GM23338 (cell line): ENCODE results near the gene ZNF385C. TPM values are rescaled to one million over a fixed set of nuclear protein-coding genes. Genes with fewer than 3 reads are reported as not detected.

Experiments
- ATAC-seq: fragments of 200-7000 bp; cut with Tn5 transposase; 3 replicates; pipeline ENCODE4 v1.9.1; 2020
- DNase-seq: peaks from one replicate; pipeline ENCODE4 v3.0.0-alpha.2; 2015; ENCODE audit warnings: low spot score
- H2AFZ ChIP-seq: fragments of 200-600 bp; sonication (generic); 2 replicates; pipeline ENCODE4 v1.8.0; 2016; ENCODE audit warnings: antibody characterized with exemption, mild to moderate bottlenecking, moderate library complexity
- H3F3A ChIP-seq: fragments of 200-600 bp; sonication (generic); replicated peaks from 2 replicates; pipeline ENCODE4 v1.8.0; 2017; ENCODE audit warnings: antibody characterized with exemption, mixed run types, low read depth
- H3K27ac ChIP-seq: fragments of 200-600 bp; sonication (generic); 2 replicates; pipeline ENCODE4 v1.6.1; 2016; ENCODE audit warnings: low read depth
- H3K27me3 ChIP-seq: fragments of 200-600 bp; sonication (generic); 2 replicates; pipeline ENCODE4 v1.8.0; 2016; ENCODE audit warnings: mild to moderate bottlenecking, mixed run types, moderate library complexity; ENCODE audit not compliant: insufficient read depth
- H3K36me3 ChIP-seq: fragments of 200-600 bp; sonication (generic); 2 replicates; pipeline ENCODE4 v1.8.0; 2016; ENCODE audit warnings: mild to moderate bottlenecking; ENCODE audit not compliant: insufficient read depth
- H3K4me1 ChIP-seq: fragments of 200-600 bp; sonication (generic); 2 replicates; pipeline ENCODE4 v1.8.0; 2016; ENCODE audit warnings: mild to moderate bottlenecking, moderate library complexity; ENCODE audit not compliant: insufficient read depth
- H3K4me2 ChIP-seq: fragments of 200-600 bp; sonication (generic); 2 replicates; pipeline ENCODE4 v1.7.1; 2017; ENCODE audit warnings: mixed run types
- H3K4me3 ChIP-seq: fragments of 200-600 bp; sonication (generic); 2 replicates; pipeline ENCODE4 v1.6.1; 2016; ENCODE audit warnings: mixed run types
- H3K79me2 ChIP-seq: fragments of 200-600 bp; sonication (generic); replicated peaks from 2 replicates; pipeline ENCODE4 v1.8.0; 2017; ENCODE audit warnings: mild to moderate bottlenecking; ENCODE audit not compliant: insufficient read depth
- H3K9me2 ChIP-seq: fragments of 200-600 bp; sonication (generic); 2 replicates; pipeline ENCODE4 v1.8.0; 2017; ENCODE audit not compliant: insufficient read depth
- H4K20me1 ChIP-seq: fragments of 200-600 bp; sonication (generic); replicated peaks from 2 replicates; pipeline ENCODE4 v1.8.0; 2017; ENCODE audit warnings: mild to moderate bottlenecking; ENCODE audit not compliant: insufficient read depth
- H3K27ac Mint-ChIP-seq: 2 replicates; pipeline ENCODE4 v1.8.0; 2020; ENCODE audit warnings: inconsistent platforms, mild to moderate bottlenecking, moderate library complexity, mixed read lengths
- H3K27me3 Mint-ChIP-seq: 3 replicates; pipeline ENCODE4 v1.8.0; 2022; ENCODE audit warnings: low read depth, mild to moderate bottlenecking, moderate library complexity, mixed read lengths, inconsistent platforms; ENCODE audit not compliant: insufficient read depth, poor library complexity
- H3K36me3 Mint-ChIP-seq: 3 replicates; pipeline ENCODE4 v1.8.0; 2021; ENCODE audit warnings: low read depth, mild to moderate bottlenecking, inconsistent platforms, moderate library complexity, mixed read lengths
- H3K4me1 Mint-ChIP-seq: 3 replicates; pipeline ENCODE4 v1.8.0; 2020; ENCODE audit warnings: mild to moderate bottlenecking, inconsistent platforms, mixed read lengths
- H3K4me3 Mint-ChIP-seq: 3 replicates; pipeline ENCODE4 v1.8.0; 2021; ENCODE audit warnings: moderate library complexity, mild to moderate bottlenecking, inconsistent platforms, mixed read lengths
- H3K9me3 Mint-ChIP-seq: 3 replicates; pipeline ENCODE4 v1.8.0; 2020; ENCODE audit warnings: moderate library complexity, mild to moderate bottlenecking, inconsistent platforms, mixed read lengths
- CREB1 ChIP-seq: fragments of 250-450 bp; sonication (Bioruptor Pico); IDR thresholded peaks from 2 replicates; pipeline ENCODE4 v1.5.0; 2020; ENCODE audit warnings: low read depth, mild to moderate bottlenecking, moderate library complexity
- EZH2 ChIP-seq: fragments of 200-600 bp; sonication (generic); IDR thresholded peaks from one replicate; pipeline ENCODE4 v1.8.0; 2017; ENCODE audit warnings: antibody characterized with exemption, mild to moderate bottlenecking, low read depth; ENCODE audit not compliant: unreplicated experiment
- EZH2phosphoT487 ChIP-seq: fragments of 200-600 bp; sonication (generic); IDR thresholded peaks from one replicate; pipeline ENCODE4 v1.8.1; 2018; ENCODE audit warnings: antibody characterized with exemption; ENCODE audit not compliant: unreplicated experiment
- JUNB ChIP-seq: IDR thresholded peaks from one replicate; pipeline ENCODE4 v1.6.1; 2016; ENCODE audit warnings: antibody characterized with exemption; ENCODE audit not compliant: unreplicated experiment
- POLR2AphosphoS5 ChIP-seq: IDR thresholded peaks from 2 replicates; pipeline ENCODE4 v1.6.1; 2016; ENCODE audit warnings: antibody characterized with exemption, low read depth
- STAT1 ChIP-seq: IDR thresholded peaks from one replicate; pipeline ENCODE4 v1.6.1; 2016; ENCODE audit warnings: antibody characterized with exemption; ENCODE audit not compliant: unreplicated experiment
- ZNF114 ChIP-seq: fragments of 250-450 bp; sonication (Bioruptor Pico); IDR thresholded peaks from 2 replicates; pipeline ENCODE4 v1.5.0; 2020; ENCODE audit warnings: mild to moderate bottlenecking, moderate library complexity
- ZNF331 ChIP-seq: fragments of 250-450 bp; sonication (Bioruptor Pico); IDR thresholded peaks from 2 replicates; pipeline ENCODE4 v1.5.0; 2020; ENCODE audit warnings: low read depth, mild to moderate bottlenecking, moderate library complexity
- polyA plus RNA-seq: library from polyadenylated mRNA; unstranded; fragments of >200 nt; fragmentation: Nextera tagmentation; extraction: Ambion mirVana; gene quantifications from 2 replicates; pipeline ENCODE4 v1.2.1, GENCODE V29; 2016
- total RNA-seq: library from RNA; depleted of rRNA; stranded (reverse); fragments of >200 nt; shearing (Covaris generic); gene quantifications from 2 replicates; pipeline ENCODE4 v1.2.3, GENCODE V29; 2014
- TF ChIP-seq, protein P1 (sequence below), 2 experiments: fragments of 200-600 bp in 1 of 2; sonication (generic) in 1 of 2; conservative IDR thresholded peaks; 2 replicates each; pipeline versions ENCODE4 v1.5.1 to v1.6.1; 2016 to 2017; ENCODE audit warnings: antibody characterized with exemption in 2 of 2, low read depth in 2 of 2, mild to moderate bottlenecking in 2 of 2, moderate library complexity in 1 of 2
- TF ChIP-seq, protein P2 (sequence below): IDR thresholded peaks from 2 replicates; pipeline ENCODE4 v1.6.1; 2016; ENCODE audit warnings: antibody characterized with exemption
- TF ChIP-seq, protein P3 (sequence below): IDR thresholded peaks from one replicate; pipeline ENCODE4 v1.6.1; 2018; ENCODE audit warnings: antibody characterized with exemption; ENCODE audit not compliant: unreplicated experiment
- TF ChIP-seq, protein P4 (sequence below): fragments of 250-450 bp; sonication (Bioruptor Pico); IDR thresholded peaks from 2 replicates; pipeline ENCODE4 v1.5.0; 2020; ENCODE audit warnings: mild to moderate bottlenecking, moderate library complexity

Gene ZNF385C
- total and polyA plus RNA-seq, 2 experiments from 2014 or later = 1.9 to 3.1 TPM

DNA sequence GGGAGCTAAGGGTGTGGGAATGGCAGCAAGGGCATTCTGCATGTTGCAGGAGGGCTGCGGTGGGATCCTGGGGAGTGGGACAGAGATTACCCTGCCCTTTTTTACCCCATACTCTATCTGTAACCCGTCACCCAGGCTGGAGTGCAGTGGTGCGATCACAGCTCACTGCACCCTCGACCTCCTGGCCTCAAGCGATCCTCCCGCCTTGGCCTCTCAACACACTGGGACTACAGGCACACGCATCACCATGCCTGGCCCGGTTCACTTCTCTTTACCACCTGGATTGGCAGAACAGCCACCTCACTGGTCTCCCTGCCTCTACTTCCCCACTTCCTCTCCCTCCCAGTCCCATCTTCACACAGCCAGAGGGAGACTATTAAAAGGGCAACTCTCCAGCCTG is 9.5 kb downstream of the ZNF385C start:
- Mint-ChIP-seq H3K4me1 (peaks cover 15% of the 10 kb centered on the region), H3K36me3 (no peaks in the 10 kb centered on the region), H3K27ac (no peak overlapping the region), H3K9me3 (no peaks in the 10 kb centered on the region), H3K27me3 (peaks cover 2% of the 10 kb centered on the region), H3K4me3 (no peak overlapping the region)
- Histone ChIP-seq H3K27ac (no peak overlapping the region), H3K4me2 (no peak overlapping the region), H3K9me2 (no peaks in the 10 kb centered on the region), H3F3A (no peaks in the 10 kb centered on the region), H3K79me2 (no peaks in the 10 kb centered on the region), H3K4me3 (no peak overlapping the region), H2AFZ (0 out of 2 replicates have a peak overlapping the region, but pooled peaks have one; percentile 52), H4K20me1 (no peaks in the 10 kb centered on the region), H3K27me3 (no peaks in the 10 kb centered on the region), H3K4me1 (0 out of 2 replicates have a peak, but pooled peaks cover 4% of the 10 kb centered on the region), H3K36me3 (no peaks in the 10 kb centered on the region)
- ATAC-seq (no peak), DNase-seq (no peak)
- TF ChIP-seq, protein P1, sequence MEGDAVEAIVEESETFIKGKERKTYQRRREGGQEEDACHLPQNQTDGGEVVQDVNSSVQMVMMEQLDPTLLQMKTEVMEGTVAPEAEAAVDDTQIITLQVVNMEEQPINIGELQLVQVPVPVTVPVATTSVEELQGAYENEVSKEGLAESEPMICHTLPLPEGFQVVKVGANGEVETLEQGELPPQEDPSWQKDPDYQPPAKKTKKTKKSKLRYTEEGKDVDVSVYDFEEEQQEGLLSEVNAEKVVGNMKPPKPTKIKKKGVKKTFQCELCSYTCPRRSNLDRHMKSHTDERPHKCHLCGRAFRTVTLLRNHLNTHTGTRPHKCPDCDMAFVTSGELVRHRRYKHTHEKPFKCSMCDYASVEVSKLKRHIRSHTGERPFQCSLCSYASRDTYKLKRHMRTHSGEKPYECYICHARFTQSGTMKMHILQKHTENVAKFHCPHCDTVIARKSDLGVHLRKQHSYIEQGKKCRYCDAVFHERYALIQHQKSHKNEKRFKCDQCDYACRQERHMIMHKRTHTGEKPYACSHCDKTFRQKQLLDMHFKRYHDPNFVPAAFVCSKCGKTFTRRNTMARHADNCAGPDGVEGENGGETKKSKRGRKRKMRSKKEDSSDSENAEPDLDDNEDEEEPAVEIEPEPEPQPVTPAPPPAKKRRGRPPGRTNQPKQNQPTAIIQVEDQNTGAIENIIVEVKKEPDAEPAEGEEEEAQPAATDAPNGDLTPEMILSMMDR (conservative IDR thresholded peaks at IDR 0.05; ENCODE audit: low read depth in 2 of 2) = no peak
- TF ChIP-seq ZNF114 (CRISPR knock-in tag) = no peak
- no peak for TF ChIP-seq CREB1 (CRISPR knock-in tag)
- no peak for TF ChIP-seq EZH2phosphoT487
- TF ChIP-seq ZNF331 = no peak
- TF ChIP-seq, protein P2, sequence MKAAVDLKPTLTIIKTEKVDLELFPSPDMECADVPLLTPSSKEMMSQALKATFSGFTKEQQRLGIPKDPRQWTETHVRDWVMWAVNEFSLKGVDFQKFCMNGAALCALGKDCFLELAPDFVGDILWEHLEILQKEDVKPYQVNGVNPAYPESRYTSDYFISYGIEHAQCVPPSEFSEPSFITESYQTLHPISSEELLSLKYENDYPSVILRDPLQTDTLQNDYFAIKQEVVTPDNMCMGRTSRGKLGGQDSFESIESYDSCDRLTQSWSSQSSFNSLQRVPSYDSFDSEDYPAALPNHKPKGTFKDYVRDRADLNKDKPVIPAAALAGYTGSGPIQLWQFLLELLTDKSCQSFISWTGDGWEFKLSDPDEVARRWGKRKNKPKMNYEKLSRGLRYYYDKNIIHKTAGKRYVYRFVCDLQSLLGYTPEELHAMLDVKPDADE = no peak
- TF ChIP-seq, protein P3, sequence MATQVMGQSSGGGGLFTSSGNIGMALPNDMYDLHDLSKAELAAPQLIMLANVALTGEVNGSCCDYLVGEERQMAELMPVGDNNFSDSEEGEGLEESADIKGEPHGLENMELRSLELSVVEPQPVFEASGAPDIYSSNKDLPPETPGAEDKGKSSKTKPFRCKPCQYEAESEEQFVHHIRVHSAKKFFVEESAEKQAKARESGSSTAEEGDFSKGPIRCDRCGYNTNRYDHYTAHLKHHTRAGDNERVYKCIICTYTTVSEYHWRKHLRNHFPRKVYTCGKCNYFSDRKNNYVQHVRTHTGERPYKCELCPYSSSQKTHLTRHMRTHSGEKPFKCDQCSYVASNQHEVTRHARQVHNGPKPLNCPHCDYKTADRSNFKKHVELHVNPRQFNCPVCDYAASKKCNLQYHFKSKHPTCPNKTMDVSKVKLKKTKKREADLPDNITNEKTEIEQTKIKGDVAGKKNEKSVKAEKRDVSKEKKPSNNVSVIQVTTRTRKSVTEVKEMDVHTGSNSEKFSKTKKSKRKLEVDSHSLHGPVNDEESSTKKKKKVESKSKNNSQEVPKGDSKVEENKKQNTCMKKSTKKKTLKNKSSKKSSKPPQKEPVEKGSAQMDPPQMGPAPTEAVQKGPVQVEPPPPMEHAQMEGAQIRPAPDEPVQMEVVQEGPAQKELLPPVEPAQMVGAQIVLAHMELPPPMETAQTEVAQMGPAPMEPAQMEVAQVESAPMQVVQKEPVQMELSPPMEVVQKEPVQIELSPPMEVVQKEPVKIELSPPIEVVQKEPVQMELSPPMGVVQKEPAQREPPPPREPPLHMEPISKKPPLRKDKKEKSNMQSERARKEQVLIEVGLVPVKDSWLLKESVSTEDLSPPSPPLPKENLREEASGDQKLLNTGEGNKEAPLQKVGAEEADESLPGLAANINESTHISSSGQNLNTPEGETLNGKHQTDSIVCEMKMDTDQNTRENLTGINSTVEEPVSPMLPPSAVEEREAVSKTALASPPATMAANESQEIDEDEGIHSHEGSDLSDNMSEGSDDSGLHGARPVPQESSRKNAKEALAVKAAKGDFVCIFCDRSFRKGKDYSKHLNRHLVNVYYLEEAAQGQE = no peak
- no peak for TF ChIP-seq STAT1
- TF ChIP-seq POLR2AphosphoS5 = no peak
- TF ChIP-seq EZH2 = no peak
- TF ChIP-seq, protein P4, sequence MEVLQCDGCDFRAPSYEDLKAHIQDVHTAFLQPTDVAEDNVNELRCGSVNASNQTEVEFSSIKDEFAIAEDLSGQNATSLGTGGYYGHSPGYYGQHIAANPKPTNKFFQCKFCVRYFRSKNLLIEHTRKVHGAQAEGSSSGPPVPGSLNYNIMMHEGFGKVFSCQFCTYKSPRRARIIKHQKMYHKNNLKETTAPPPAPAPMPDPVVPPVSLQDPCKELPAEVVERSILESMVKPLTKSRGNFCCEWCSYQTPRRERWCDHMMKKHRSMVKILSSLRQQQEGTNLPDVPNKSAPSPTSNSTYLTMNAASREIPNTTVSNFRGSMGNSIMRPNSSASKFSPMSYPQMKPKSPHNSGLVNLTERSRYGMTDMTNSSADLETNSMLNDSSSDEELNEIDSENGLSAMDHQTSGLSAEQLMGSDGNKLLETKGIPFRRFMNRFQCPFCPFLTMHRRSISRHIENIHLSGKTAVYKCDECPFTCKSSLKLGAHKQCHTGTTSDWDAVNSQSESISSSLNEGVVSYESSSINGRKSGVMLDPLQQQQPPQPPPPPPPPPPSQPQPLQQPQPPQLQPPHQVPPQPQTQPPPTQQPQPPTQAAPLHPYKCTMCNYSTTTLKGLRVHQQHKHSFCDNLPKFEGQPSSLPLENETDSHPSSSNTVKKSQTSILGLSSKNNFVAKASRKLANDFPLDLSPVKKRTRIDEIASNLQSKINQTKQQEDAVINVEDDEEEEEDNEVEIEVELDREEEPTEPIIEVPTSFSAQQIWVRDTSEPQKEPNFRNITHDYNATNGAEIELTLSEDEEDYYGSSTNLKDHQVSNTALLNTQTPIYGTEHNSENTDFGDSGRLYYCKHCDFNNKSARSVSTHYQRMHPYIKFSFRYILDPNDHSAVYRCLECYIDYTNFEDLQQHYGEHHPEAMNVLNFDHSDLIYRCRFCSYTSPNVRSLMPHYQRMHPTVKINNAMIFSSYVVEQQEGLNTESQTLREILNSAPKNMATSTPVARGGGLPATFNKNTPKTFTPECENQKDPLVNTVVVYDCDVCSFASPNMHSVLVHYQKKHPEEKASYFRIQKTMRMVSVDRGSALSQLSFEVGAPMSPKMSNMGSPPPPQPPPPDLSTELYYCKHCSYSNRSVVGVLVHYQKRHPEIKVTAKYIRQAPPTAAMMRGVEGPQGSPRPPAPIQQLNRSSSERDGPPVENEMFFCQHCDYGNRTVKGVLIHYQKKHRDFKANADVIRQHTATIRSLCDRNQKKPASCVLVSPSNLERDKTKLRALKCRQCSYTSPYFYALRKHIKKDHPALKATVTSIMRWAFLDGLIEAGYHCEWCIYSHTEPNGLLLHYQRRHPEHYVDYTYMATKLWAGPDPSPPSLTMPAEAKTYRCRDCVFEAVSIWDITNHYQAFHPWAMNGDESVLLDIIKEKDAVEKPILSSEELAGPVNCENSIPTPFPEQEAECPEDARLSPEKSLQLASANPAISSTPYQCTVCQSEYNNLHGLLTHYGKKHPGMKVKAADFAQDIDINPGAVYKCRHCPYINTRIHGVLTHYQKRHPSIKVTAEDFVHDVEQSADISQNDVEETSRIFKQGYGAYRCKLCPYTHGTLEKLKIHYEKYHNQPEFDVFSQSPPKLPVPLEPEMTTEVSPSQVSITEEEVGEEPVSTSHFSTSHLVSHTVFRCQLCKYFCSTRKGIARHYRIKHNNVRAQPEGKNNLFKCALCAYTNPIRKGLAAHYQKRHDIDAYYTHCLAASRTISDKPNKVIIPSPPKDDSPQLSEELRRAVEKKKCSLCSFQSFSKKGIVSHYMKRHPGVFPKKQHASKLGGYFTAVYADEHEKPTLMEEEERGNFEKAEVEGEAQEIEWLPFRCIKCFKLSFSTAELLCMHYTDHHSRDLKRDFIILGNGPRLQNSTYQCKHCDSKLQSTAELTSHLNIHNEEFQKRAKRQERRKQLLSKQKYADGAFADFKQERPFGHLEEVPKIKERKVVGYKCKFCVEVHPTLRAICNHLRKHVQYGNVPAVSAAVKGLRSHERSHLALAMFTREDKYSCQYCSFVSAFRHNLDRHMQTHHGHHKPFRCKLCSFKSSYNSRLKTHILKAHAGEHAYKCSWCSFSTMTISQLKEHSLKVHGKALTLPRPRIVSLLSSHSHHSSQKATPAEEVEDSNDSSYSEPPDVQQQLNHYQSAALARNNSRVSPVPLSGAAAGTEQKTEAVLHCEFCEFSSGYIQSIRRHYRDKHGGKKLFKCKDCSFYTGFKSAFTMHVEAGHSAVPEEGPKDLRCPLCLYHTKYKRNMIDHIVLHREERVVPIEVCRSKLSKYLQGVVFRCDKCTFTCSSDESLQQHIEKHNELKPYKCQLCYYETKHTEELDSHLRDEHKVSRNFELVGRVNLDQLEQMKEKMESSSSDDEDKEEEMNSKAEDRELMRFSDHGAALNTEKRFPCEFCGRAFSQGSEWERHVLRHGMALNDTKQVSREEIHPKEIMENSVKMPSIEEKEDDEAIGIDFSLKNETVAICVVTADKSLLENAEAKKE (CRISPR knock-in tag) = no peak
- no peak for TF ChIP-seq JUNB
